OCI-LY3 (cell line): Measurements from ENCODE around the gene LAYN.

ENCODE experiments used
- H2AFZ ChIP-seq: fragments of 200-600, 300-600 bp; shearing (Covaris generic); 2 replicates; pipeline ENCODE4 v1.6.0; 2014; ENCODE audit warnings: antibody characterized with exemption, low read depth, low read length
- H3K27ac ChIP-seq: fragments of 200-600, 300-600 bp; sonication (generic); 2 replicates; pipeline ENCODE4 v1.5.1; 2014; ENCODE audit warnings: mild to moderate bottlenecking, low read length, moderate library complexity, mixed read lengths
- H3K27me3 ChIP-seq: fragments of 200-600, 300-600 bp; sonication (generic); 2 replicates; pipeline ENCODE4 v1.6.1; 2014; ENCODE audit warnings: low read depth, low read length, mixed read lengths
- H3K36me3 ChIP-seq: fragments of 200-600, 300-600 bp; sonication (generic); replicated peaks from 2 replicates; pipeline ENCODE3; 2014; ENCODE audit warnings: low read depth, low read length, mixed read lengths
- H3K4me1 ChIP-seq: fragments of 300-600, 200-600 bp; sonication (generic); 2 replicates; pipeline ENCODE4 v1.6.1; 2014; ENCODE audit warnings: low read length, mixed read lengths
- H3K4me2 ChIP-seq: fragments of 200-600, 300-600 bp; sonication (generic); 2 replicates; pipeline ENCODE4 v1.6.1; 2014; ENCODE audit warnings: low read length, mixed read lengths
- H3K4me3 ChIP-seq: fragments of 300-600, 200-600 bp; sonication (generic); 2 replicates; pipeline ENCODE4 v1.5.1; 2014; ENCODE audit warnings: antibody characterized with exemption, mild to moderate bottlenecking, low read length, moderate library complexity
- H3K79me2 ChIP-seq: fragments of 300-600, 200-600 bp; shearing (Covaris generic); 2 replicates; pipeline ENCODE4 v1.6.1; 2014; ENCODE audit warnings: mild to moderate bottlenecking, low read length, mixed read lengths
- H3K9ac ChIP-seq: fragments of 300-600, 200-600 bp; shearing (Covaris generic); 2 replicates; pipeline ENCODE4 v1.6.0; 2014; ENCODE audit warnings: mild to moderate bottlenecking, low read length, moderate library complexity
- H3K9me3 ChIP-seq: fragments of 200-600, 300-600 bp; shearing (Covaris generic); 2 replicates; pipeline ENCODE4 v1.6.1; 2014; ENCODE audit warnings: low read length, mixed read lengths; ENCODE audit not compliant: insufficient read depth
- H4K20me1 ChIP-seq: fragments of 200-600, 300-600 bp; sonication (generic); 2 replicates; pipeline ENCODE4 v1.6.1; 2016; ENCODE audit warnings: low read length, mixed read lengths; ENCODE audit not compliant: insufficient read depth
- CTCF ChIP-seq: fragments of 200-600, 300-600 bp; sonication (generic); IDR thresholded peaks from 2 replicates; pipeline ENCODE4 v1.5.1; 2014; ENCODE audit warnings: antibody characterized with exemption, low read length, low read depth
- EZH2phosphoT487 ChIP-seq: fragments of 200-600 bp; shearing (Covaris generic); IDR thresholded peaks from 2 replicates; pipeline ENCODE4 v1.6.1; 2018; ENCODE audit warnings: antibody characterized with exemption, mixed run types, low read depth

LAYN gene

GRCh38 chr11:111549196-111549868 lies 8.8 kb downstream of the LAYN start:
- Histone ChIP-seq H3K79me2 (no peaks in the 10 kb centered on the region), H3K4me3 (no peak overlapping the region), H3K9me3 (no peaks in the 10 kb centered on the region), H3K4me2 (peak overlapping the region; percentile 52; the same call in 1 of the 2 replicates), H3K9ac (no peak overlapping the region), H3K36me3 (no peaks in the 10 kb centered on the region), H2AFZ (no peak overlapping the region), H3K27me3 (no peaks in the 10 kb centered on the region), H4K20me1 (no peaks in the 10 kb centered on the region), H3K27ac (no peak overlapping the region), H3K4me1 (peaks cover 18% of the 10 kb centered on the region)
- no peak for TF ChIP-seq EZH2phosphoT487
- TF ChIP-seq CTCF, result no peak

DNA sequence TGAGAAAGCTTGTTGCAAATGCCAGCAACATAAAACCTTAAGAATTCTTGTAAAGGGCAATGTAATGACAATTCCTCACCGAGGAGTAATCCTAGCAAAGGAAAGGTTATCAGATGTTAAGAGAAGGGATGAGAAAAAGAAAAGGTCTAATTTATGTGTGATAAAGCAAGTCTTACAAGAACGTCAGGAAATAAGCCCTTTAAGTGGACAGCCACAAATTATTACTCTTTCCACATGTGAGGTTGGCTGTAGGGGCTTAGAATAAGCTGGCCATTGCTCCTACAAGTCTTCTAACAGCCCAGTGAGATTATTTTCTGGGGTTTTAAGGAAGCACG lies 9.3 kb downstream of the LAYN start:
- H4K20me1 ChIP-seq, result no peaks in the 10 kb centered on the region
- 0 out of 2 replicates have a peak overlapping the region, but pooled peaks have one; percentile 2 for H3K27ac ChIP-seq
- H3K4me1 ChIP-seq, result peaks cover 23% of the 10 kb centered on the region
- H3K9ac ChIP-seq, result no peak overlapping the region
- H3K36me3 ChIP-seq, result no peaks in the 10 kb centered on the region
- H3K27me3 ChIP-seq, result no peaks in the 10 kb centered on the region
- H3K9me3 ChIP-seq, result no peaks in the 10 kb centered on the region
- H3K79me2 ChIP-seq, result no peaks in the 10 kb centered on the region
- TF ChIP-seq EZH2phosphoT487, result no peak
- no peak for TF ChIP-seq CTCF
- peak overlapping the region; percentile 52 for H3K4me2 ChIP-seq
- no peak overlapping the region for H2AFZ ChIP-seq
- peak overlapping the region; percentile 8; the same call in 1 of the 2 replicates for H3K4me3 ChIP-seq

GRCh38 chr11:111550258-111550657 lies 9.7 kb downstream of the LAYN start:
- H3K27me3 ChIP-seq, result no peaks in the 10 kb centered on the region
- H3K36me3 ChIP-seq, result no peaks in the 10 kb centered on the region
- no peaks in the 10 kb centered on the region for H3K79me2 ChIP-seq
- no peak for TF ChIP-seq EZH2phosphoT487
- no peak for TF ChIP-seq CTCF
- H3K9me3 ChIP-seq, result no peaks in the 10 kb centered on the region
- no peaks in the 10 kb centered on the region for H4K20me1 ChIP-seq
- H3K4me2 ChIP-seq, result peak overlapping the region; percentile 52
- 0 out of 2 replicates have a peak overlapping the region, but pooled peaks have one; percentile 2 for H3K27ac ChIP-seq
- H3K4me3 ChIP-seq, result peak overlapping the region; percentile 8; the same call in 1 of the 2 replicates
- no peak overlapping the region for H3K9ac ChIP-seq
- no peak overlapping the region for H2AFZ ChIP-seq
- H3K4me1 ChIP-seq, result peaks cover 28% of the 10 kb centered on the region

GRCh38 chr11:111554532-111554931 lies 14.0 kb downstream of the LAYN start:
- Histone ChIP-seq H3K27me3 (no peaks in the 10 kb centered on the region), H2AFZ (no peak overlapping the region), H3K4me1 (peaks cover 31% of the 10 kb centered on the region), H3K36me3 (no peaks in the 10 kb centered on the region), H3K9me3 (peaks cover 10% of the 10 kb centered on the region; the same call in 1 of the 2 replicates), H3K27ac (no peak overlapping the region), H4K20me1 (no peaks in the 10 kb centered on the region), H3K4me2 (no peak overlapping the region), H3K79me2 (no peaks in the 10 kb centered on the region), H3K4me3 (no peak overlapping the region), H3K9ac (no peak overlapping the region)
- TF ChIP-seq CTCF, result no peak
- TF ChIP-seq EZH2phosphoT487, result no peak
